GM19438 (cell line): Measurements from ENCODE around the gene TBC1D5.
"Not testable (repeated sequence)": the region's sequence is repeated elsewhere in the genome, so short reads cannot be mapped to it uniquely, and the experiment has no call there.

Experiments used
- ATAC-seq: cut with Tn5 transposase; IDR thresholded peaks from one replicate; pipeline ENCODE4 v1.9.1; 2021; ENCODE audit warnings: low read depth; ENCODE audit not compliant: unreplicated experiment

Gene TBC1D5

DNA sequence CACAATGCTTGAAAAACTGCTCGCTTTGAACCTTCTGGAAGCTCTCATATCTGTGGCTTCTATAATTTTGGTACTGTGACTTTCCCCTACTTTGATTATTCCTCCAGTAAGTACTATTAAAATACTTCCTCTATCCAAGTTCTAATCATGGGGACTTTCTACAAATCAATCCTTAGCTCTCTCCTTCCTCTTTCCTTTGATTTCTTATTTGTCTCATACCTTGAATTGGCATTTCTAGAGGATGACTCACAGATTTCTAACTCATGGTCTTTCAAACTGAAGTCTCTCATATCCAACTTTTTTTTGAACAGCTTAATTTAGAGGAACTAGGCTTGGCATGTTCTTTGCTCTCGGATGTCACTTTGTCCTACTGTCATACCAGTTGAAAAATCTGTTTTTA, 241.8 kb downstream of the TBC1D5 start:
- no peak for ATAC-seq

- ATAC-seq, result no peak
Observed at GRCh38 chr3:17494117-17494809, 248.2 kb downstream of the TBC1D5 start.

DNA sequence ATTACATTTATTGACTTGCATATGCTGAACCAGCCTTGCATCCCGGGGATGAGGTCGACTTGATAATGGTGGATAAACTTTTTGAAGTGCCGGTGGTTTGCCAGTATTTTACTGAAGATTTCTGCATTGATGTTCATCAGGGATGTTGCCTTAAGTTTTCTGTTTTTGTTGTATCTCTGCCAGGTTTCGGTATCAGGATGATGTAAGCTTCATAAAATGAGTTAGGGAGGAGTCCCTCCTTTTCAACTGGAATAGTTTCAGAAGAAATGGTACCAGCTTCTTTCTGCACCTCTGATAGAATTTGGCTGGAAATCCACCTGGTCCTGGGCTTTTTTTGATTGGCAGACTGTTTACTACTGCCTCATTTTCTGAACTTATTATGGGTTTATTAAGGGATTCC, 250.8 kb downstream of the TBC1D5 start:
- ATAC-seq, result no peak

DNA sequence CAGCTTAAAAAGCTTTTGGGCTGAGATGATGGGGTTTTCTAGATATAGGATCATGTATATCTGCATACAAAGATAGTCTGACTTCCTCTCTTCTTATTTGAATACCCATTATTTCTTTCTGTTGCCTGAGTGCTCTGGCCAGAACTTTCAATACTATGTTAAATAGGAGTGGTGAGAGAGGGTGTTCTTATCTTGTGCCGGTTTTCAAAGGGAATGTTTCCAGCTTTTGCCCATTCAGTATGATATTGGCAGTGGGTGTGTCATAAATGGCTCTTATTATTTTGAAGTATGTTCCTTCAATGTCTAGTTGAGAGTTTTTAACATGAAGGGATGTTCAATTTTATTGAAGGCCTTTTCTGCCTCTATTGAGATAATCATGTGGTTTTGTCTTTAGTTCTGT, 251.2 kb downstream of the TBC1D5 start:
- not testable (repeated sequence) for ATAC-seq

GRCh38 chr3:17489139-17489538, 253.3 kb downstream of the TBC1D5 start:
- no peak for ATAC-seq

- ATAC-seq, result no peak
Observed at GRCh38 chr3:17481116-17481515, 261.3 kb downstream of the TBC1D5 start.

DNA sequence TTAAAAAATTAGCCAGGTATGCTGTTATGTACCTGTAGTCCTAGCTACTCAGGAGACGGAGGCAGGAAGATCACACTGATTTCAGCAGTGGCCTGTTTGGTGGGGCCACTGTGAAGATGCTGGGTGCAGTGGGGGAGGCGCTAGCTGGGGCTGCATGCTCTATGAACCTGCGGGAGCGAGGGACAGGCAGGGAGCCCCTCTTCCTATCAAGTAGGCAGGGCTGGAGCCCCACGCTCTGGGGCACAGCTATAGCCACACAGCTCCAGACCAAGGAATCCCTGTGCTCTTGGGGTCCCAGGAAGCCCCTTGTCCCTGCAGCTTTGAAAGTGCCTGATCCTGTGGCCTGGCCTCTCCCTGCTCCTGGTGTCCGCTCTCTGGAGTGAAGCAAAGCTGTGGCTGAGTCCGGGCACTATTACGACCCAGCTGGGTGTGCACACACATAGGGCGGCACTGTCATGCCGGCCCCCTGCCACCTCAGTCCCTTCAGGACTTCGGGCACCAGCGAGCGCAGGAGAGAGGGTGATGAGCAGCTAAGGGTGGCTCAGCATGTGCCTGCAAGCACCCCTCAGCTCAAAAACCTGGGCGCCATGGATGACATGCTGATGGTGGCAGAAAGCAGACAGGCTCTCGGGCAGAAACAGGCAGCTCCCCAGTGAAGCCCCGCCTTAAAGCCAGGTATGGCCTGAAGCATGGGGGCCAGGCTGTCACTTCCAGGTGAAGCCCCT, 262.6 kb downstream of the TBC1D5 start:
- no peak for ATAC-seq

- no peak for ATAC-seq
Observed at GRCh38 chr3:17478673-17479072, 263.8 kb downstream of the TBC1D5 start.

DNA sequence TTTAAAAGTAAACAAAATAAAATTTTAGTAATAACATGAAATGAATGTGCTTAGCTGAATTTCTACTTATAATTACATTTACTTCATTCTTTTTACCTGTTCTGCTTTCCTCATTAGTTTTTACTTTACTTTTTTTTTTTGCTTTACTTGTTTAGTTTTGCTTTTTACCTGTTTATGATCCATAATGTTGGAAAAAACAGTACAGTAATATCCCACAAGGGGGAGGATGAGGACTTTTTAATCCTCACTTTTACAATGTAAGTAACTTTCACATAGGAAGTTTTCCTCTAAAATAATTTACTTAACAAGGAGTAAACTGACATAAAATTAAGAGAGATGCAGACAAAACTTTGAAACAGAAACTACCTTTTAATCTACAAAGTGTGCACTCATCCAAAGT, 268.7 kb downstream of the TBC1D5 start:
- ATAC-seq, result no peak

DNA sequence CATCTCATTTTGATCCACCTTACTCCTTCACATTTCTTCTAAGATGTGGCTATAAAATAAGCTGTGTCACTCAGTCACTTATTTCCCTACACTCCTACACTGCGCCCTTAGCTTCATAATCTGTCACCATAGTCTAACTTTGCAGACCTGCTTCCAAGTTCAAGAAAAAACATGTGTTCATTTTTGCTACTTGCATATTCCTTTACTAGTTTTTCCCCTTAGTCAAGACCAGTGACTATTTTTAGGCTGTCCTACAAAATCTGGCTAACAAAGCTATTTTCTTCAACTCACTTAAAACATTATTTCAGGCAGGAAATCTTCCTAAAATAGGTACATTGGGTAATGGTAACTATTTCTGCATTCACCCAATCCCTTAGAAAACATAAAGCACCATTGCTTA, 272.5 kb downstream of the TBC1D5 start:
- no peak for ATAC-seq

GRCh38 chr3:17469520-17469919, 272.9 kb downstream of the TBC1D5 start:
- ATAC-seq, result no peak

- ATAC-seq, result no peak
Observed at GRCh38 chr3:17466028-17466427, 276.4 kb downstream of the TBC1D5 start.

- no peak for ATAC-seq
Observed at GRCh38 chr3:17459470-17459993, 282.9 kb downstream of the TBC1D5 start.

DNA sequence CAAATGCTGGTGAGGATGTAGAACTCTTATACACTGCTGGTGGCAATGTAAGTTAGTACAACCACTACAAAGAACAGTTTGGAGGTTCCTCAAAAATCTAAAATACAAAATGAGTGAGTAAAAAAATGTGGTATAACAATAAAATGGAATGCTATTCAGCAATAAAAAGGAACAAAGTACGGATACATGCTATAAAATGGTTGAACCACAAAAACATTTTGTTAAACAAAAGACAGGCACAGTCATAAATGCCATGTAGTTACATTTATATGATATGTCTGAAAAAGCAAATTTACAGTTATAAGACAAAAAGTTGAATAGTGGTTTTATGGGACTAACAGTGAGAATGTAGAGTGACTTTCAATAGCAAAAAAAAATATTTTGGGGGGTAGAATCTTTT, 285.8 kb downstream of the TBC1D5 start:
- no peak for ATAC-seq

DNA sequence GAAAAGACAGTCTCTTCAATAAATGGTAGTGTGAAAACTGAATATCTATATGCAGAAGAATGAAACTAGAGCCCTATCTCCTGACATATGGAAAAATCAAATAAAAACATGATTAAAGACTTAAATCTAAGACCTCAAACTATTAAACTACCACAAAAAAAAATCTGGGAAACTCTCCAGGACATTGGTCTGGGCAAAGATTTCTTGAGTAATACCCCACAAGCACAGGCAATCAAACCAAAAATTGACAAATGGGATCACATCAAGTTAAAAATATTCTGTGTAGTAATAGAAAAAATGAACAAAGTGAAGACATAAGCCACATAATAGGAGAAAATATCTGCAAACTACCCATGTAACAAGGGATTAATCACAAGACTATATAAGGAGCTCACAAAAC, 286.4 kb downstream of the TBC1D5 start:
- ATAC-seq, result no peak

DNA sequence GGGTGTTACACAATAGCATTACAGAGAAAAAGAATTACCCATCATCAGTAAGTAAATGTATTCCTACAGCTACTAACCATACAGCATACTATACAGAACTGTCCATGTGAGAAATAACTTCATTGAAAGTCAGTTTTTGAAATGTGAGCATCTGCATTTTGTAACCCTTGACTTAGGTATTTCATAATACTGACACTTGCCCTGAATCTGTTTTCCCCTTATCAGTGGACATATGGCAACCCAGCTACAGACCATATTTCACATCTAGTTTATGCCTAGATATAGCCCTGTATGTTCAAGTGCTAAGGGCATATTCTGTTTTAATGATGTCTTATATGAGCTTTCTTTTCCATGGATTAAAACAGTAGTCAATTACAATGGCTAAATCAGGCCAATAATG, 297.6 kb downstream of the TBC1D5 start:
- ATAC-seq, result no peak

GRCh38 chr3:17443142-17443541, 299.3 kb downstream of the TBC1D5 start:
- no peak for ATAC-seq

- no peak for ATAC-seq
Observed at GRCh38 chr3:17442332-17443049, 299.9 kb downstream of the TBC1D5 start.

GRCh38 chr3:17433876-17434275, 308.6 kb downstream of the TBC1D5 start:
- no peak for ATAC-seq

DNA sequence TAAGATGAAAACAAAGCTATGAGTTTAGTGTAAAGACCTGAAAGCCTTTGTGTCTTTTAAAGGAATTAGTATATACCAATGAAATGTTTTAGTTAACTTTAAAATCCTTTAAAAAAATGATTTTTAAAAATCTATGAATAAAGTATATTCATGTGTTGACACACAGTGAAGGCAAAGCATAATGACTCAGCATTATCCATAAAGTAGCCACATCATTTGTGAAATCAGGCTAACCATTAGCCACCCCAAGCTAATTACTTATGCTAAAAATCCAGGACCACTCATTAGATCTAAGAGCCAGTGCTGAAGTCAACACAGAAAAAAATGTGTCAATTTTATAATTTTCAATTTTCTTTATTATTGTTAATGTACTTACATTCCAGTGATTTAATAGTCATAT, 310.2 kb downstream of the TBC1D5 start:
- no peak for ATAC-seq

DNA sequence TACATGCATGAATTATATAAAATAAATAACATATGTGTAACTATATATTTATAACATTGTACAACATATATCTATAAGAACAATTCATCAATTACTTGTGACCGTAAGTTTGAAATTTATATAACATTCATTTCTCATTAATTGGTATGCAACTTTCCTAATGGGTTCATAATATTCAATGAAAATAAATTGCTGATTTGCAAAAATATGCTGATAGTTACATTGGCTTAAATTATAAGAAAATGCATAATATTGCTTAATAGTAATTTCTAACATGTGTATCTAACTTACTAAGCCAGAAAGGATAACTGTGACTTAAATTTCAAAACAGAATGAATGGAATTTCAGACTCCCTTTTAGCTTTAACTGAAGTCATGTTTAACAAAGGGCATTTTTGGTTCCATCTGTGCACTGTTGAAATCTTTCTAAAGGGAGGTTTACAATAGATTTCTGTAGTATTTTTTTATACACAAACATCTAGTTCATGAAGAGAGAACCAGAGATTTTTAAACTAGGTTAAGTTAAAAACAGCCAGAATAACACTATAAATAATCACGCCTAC, 310.9 kb downstream of the TBC1D5 start:
- no peak for ATAC-seq
